IMR-90 (cell line): Measurements from ENCODE around the gene STX1B. TPM values are rescaled to one million over a fixed set of nuclear protein-coding genes. Genes with fewer than 3 reads are reported as not detected.

Experiments
- ATAC-seq: fragments of 200-7000 bp; cut with Tn5 transposase; 2 replicates; pipeline ENCODE4 v1.9.1; 2020; ENCODE audit warnings: low read depth, mild to moderate bottlenecking, moderate library complexity
- BruUV-seq: library from RNA; stranded (reverse); fragments of 400-500 nt; replicated peaks from 2 replicates; lab custom pipeline; 2021; lab: Mats Ljungman, UMichigan
- CTCF ChIA-PET: fragments of 300-600 bp; formaldehyde crosslinking; extraction: SDS; loops from one replicate; lab custom pipeline; 2021; ENCODE audit warnings: antibody characterized with exemption; lab: Yijun Ruan, JAX
- POLR2A ChIA-PET: fragments of 300-600 bp; sonication (Branson Sonifier 250); formaldehyde crosslinking; loops from one replicate; lab custom pipeline; 2022; ENCODE audit warnings: antibody characterized with exemption; ENCODE audit not compliant: unreplicated experiment; lab: Charles Lee
- DNase-seq: peaks from one replicate; pipeline ENCODE4 v3.0.0; 2013
- H2AFZ ChIP-seq: replicated peaks from 2 replicates; pipeline ENCODE3; 2013; ENCODE audit warnings: low read length, mild to moderate bottlenecking; ENCODE audit not compliant: poor library complexity
- H2AK5ac ChIP-seq: 2 replicates; pipeline ENCODE4 v1.6.1; 2013; ENCODE audit warnings: low read depth, low read length, inconsistent platforms
- H2AK9ac ChIP-seq: replicated peaks from 2 replicates; pipeline ENCODE3; 2013; ENCODE audit warnings: mild to moderate bottlenecking, low read depth, low read length, moderate library complexity; ENCODE audit not compliant: poor library complexity
- H2BK120ac ChIP-seq: 2 replicates; pipeline ENCODE4 v1.6.1; 2013; ENCODE audit warnings: low read depth, low read length, inconsistent platforms
- H2BK15ac ChIP-seq: 3 replicates; pipeline ENCODE4 v1.6.1; 2013; ENCODE audit warnings: low read depth, low read length, inconsistent platforms
- H2BK20ac ChIP-seq: 2 replicates; pipeline ENCODE4 v1.6.1; 2013; ENCODE audit warnings: low read depth, mild to moderate bottlenecking, inconsistent platforms, low read length, moderate library complexity
- H2BK5ac ChIP-seq: 2 replicates; pipeline ENCODE4 v1.6.1; 2013; ENCODE audit warnings: mild to moderate bottlenecking, low read depth, low read length, inconsistent platforms; ENCODE audit not compliant: poor library complexity, severe bottlenecking
- H3K14ac ChIP-seq: replicated peaks from 2 replicates; pipeline ENCODE4 v1.6.1; 2013; ENCODE audit warnings: low read depth, low read length, inconsistent platforms
- H3K18ac ChIP-seq: 2 replicates; pipeline ENCODE4 v1.6.1; 2013; ENCODE audit warnings: low read depth, low read length, control low read depth
- H3K23ac ChIP-seq: 2 replicates; pipeline ENCODE4 v1.6.1; 2013; ENCODE audit warnings: low read depth, low read length, inconsistent platforms
- H3K27ac ChIP-seq: 2 replicates; pipeline ENCODE4 v1.5.1; 2013; ENCODE audit warnings: mild to moderate bottlenecking, control low read depth, low read length; ENCODE audit not compliant: insufficient read depth
- H3K27me3 ChIP-seq: 2 replicates; pipeline ENCODE4 v1.6.1; 2013; ENCODE audit warnings: low read length; ENCODE audit not compliant: control insufficient read depth, insufficient read depth
- H3K36me3 ChIP-seq: 2 replicates; pipeline ENCODE4 v1.6.1; 2013; ENCODE audit warnings: low read length, mixed read lengths; ENCODE audit not compliant: control insufficient read depth, insufficient read depth
- H3K4ac ChIP-seq: 2 replicates; pipeline ENCODE4 v1.6.1; 2013; ENCODE audit warnings: low read depth, low read length, inconsistent platforms
- H3K4me1 ChIP-seq: 2 replicates; pipeline ENCODE4 v1.6.1; 2013; ENCODE audit warnings: low read length, mixed read lengths; ENCODE audit not compliant: control insufficient read depth, insufficient read depth
- H3K4me2 ChIP-seq: 2 replicates; pipeline ENCODE4 v1.6.1; 2013; ENCODE audit warnings: low read depth, mild to moderate bottlenecking, control low read depth, low read length, moderate library complexity
- H3K4me3 ChIP-seq: 2 replicates; pipeline ENCODE4 v1.5.1; 2013; ENCODE audit warnings: low read depth, mild to moderate bottlenecking, control low read depth, low read length, moderate library complexity; ENCODE audit not compliant: insufficient read depth
- H3K56ac ChIP-seq: 2 replicates; pipeline ENCODE4 v1.6.1; 2013; ENCODE audit warnings: low read length, inconsistent platforms; ENCODE audit not compliant: insufficient read depth; ENCODE audit errors: extremely low read depth
- H3K79me1 ChIP-seq, 2 experiments: 2 replicates each; pipeline ENCODE4 v1.6.1; 2013; ENCODE audit warnings: low read length in 2 of 2, inconsistent platforms in 1 of 2, low read depth in 1 of 2
- H3K9ac ChIP-seq: 2 replicates; pipeline ENCODE4 v1.6.1; 2013; ENCODE audit warnings: low read depth, low read length, control low read depth
- H3K9me1 ChIP-seq: 2 replicates; pipeline ENCODE4 v1.6.1; 2013; ENCODE audit warnings: low read length, inconsistent platforms; ENCODE audit not compliant: insufficient read depth
- H3K9me3 ChIP-seq: 2 replicates; pipeline ENCODE4 v1.6.1; 2013; ENCODE audit warnings: low read length; ENCODE audit not compliant: control insufficient read depth, insufficient read depth
- H4K20me1 ChIP-seq: 2 replicates; pipeline ENCODE4 v1.6.1; 2013; ENCODE audit warnings: low read length, inconsistent platforms; ENCODE audit not compliant: insufficient read depth
- H4K5ac ChIP-seq: 2 replicates; pipeline ENCODE4 v1.6.1; 2013; ENCODE audit warnings: mild to moderate bottlenecking, low read depth, low read length, control low read depth
- H4K8ac ChIP-seq, 2 experiments: 2 replicates each; pipeline ENCODE4 v1.6.1; 2013; ENCODE audit warnings: low read depth in 2 of 2, low read length in 2 of 2, control low read depth in 1 of 2, inconsistent platforms in 1 of 2
- H4K91ac ChIP-seq: 2 replicates; pipeline ENCODE4 v1.6.1; 2013; ENCODE audit warnings: low read depth, low read length, inconsistent platforms; ENCODE audit not compliant: insufficient read depth
- BHLHE40 ChIP-seq: fragments of 150-350 bp; IDR thresholded peaks from 2 replicates; pipeline ENCODE4 v1.6.1; 2016; ENCODE audit warnings: mild to moderate bottlenecking, low read depth, low read length
- CEBPB ChIP-seq: IDR thresholded peaks from 2 replicates; pipeline ENCODE4 v1.6.1; 2012; ENCODE audit warnings: low read depth, low read length, improper control_type of control experiment
- CHD1 ChIP-seq: IDR thresholded peaks from 2 replicates; pipeline ENCODE4 v1.6.1; 2012; ENCODE audit warnings: low read depth, low read length, improper control_type of control experiment
- CTCF ChIP-seq: conservative IDR thresholded peaks from 2 replicates; pipeline ENCODE4 v1.5.1; 2012; ENCODE audit warnings: mild to moderate bottlenecking, low read depth, low read length, improper control_type of control experiment
- ELK1 ChIP-seq: fragments of 150-350 bp; IDR thresholded peaks from 2 replicates; pipeline ENCODE4 v1.6.1; 2016; ENCODE audit warnings: low read depth, mild to moderate bottlenecking, low read length, moderate library complexity, borderline replicate concordance
- FOS ChIP-seq: fragments of 150-350 bp; IDR thresholded peaks from 2 replicates; pipeline ENCODE4 v1.6.1; 2016; ENCODE audit warnings: low read depth, low read length
- MAFK ChIP-seq: IDR thresholded peaks from 2 replicates; pipeline ENCODE4 v1.6.1; 2012; ENCODE audit warnings: low read depth, low read length, improper control_type of control experiment
- MAZ ChIP-seq: IDR thresholded peaks from 2 replicates; pipeline ENCODE4 v1.6.1; 2012; ENCODE audit warnings: low read depth, mild to moderate bottlenecking, low read length, improper control_type of control experiment, moderate library complexity, borderline replicate concordance
- MXI1 ChIP-seq: IDR thresholded peaks from 2 replicates; pipeline ENCODE4 v1.6.1; 2012; ENCODE audit warnings: low read depth, mild to moderate bottlenecking, low read length, moderate library complexity, borderline replicate concordance
- POLR2A ChIP-seq: IDR thresholded peaks from 2 replicates; pipeline ENCODE4 v1.6.1; 2012; ENCODE audit warnings: mild to moderate bottlenecking, low read depth, low read length
- RAD21 ChIP-seq: IDR thresholded peaks from 2 replicates; pipeline ENCODE4 v1.6.1; 2012; ENCODE audit warnings: low read length, improper control_type of control experiment
- RCOR1 ChIP-seq: IDR thresholded peaks from 2 replicates; pipeline ENCODE4 v1.6.1; 2012; ENCODE audit warnings: mild to moderate bottlenecking, low read length, improper control_type of control experiment; ENCODE audit not compliant: insufficient replicate concordance
- RFX5 ChIP-seq: IDR thresholded peaks from 2 replicates; pipeline ENCODE4 v1.8.0; 2012; ENCODE audit warnings: low read depth, mild to moderate bottlenecking, low read length, moderate library complexity
- SMC3 ChIP-seq: fragments of 150-350 bp; IDR thresholded peaks from 2 replicates; pipeline ENCODE4 v1.6.1; 2016; ENCODE audit warnings: low read depth, mild to moderate bottlenecking, antibody characterized with exemption, low read length, moderate library complexity
- USF2 ChIP-seq: fragments of 150-350 bp; IDR thresholded peaks from 2 replicates; pipeline ENCODE4 v1.6.1; 2017; ENCODE audit warnings: mild to moderate bottlenecking, antibody characterized with exemption, low read length, low read depth
- WGBS, 2 experiments: methylation state at CpG; one replicate each; pipeline versions ENCODE4 v1.1.5 to v1.1.7; 2013; ENCODE audit warnings: missing lambda C conversion rate in 2 of 2; ENCODE audit not compliant: insufficient read length in 1 of 2; ENCODE audit errors: extremely low coverage in 2 of 2; 5-methylcytosine and 5-hydroxymethylcytosine counted together
- dilution Hi-C: fragments of 300-500 bp; cut with HindIII; formaldehyde crosslinking; loops from one replicate; pipeline ENCODE4 v1.14.3; 2018; ENCODE audit warnings: low sequenced_read_pairs; ENCODE audit not compliant: unreplicated experiment
- in situ Hi-C: fragments of 300-500 bp; cut with MboI; formaldehyde crosslinking; loops from 3 replicates; pipeline ENCODE4 v1.14.3; 2019; ENCODE audit warnings: low sequenced_read_pairs, inconsistent platforms, mixed read lengths
- intact Hi-C: fragments of 100-400 bp; cut with micrococcal nuclease; formaldehyde crosslinking; loops from 2 replicates; pipeline ENCODE4 v1.10.0; 2022
- polyA plus RNA-seq, 3 experiments: library from polyadenylated mRNA; depleted of rRNA; stranded (reverse); fragments of >200 nt; gene quantifications; 2 replicates each; pipeline ENCODE4 v1.2.3, GENCODE V29; 2012; ENCODE audit warnings: low replicate concordance in 1 of 3
- total RNA-seq: library from RNA; depleted of rRNA; stranded (reverse); fragments of >200 nt; gene quantifications from 2 replicates; pipeline ENCODE4 v1.2.3, GENCODE V29; 2012

Gene STX1B
- total and polyA plus RNA-seq, 2 of the 4 experiments (the other 2 are of a cell fraction) = 3.9 to 14.9 TPM

GRCh38 chr16:31009894-31010584 is 399 bp downstream of the STX1B start:
- dilution Hi-C loops (no loop called here), in situ Hi-C loops (no loop called here), intact Hi-C loops (no loop called here)
- no peak overlapping the region for H3K56ac ChIP-seq
- BruUV-seq = no TSS peak
- H3K4me3 ChIP-seq = peak overlapping the region; percentile 62
- H3K23ac ChIP-seq = no peak overlapping the region
- peak overlapping the region; percentile 70 for H3K14ac ChIP-seq
- no peak overlapping the region; the same call in 1 of the 2 replicates for H2BK120ac ChIP-seq
- DNase-seq (no peak), ATAC-seq (peak; percentile 30)
- H3K36me3 ChIP-seq = no peaks in the 10 kb centered on the region
- H3K9me1 ChIP-seq = 0 out of 2 replicates have a peak, but pooled peaks cover 5% of the 10 kb centered on the region
- peaks cover 32% of the 10 kb centered on the region for H3K4me1 ChIP-seq
- H4K5ac ChIP-seq = peak overlapping the region; percentile 53
- H3K79me1 ChIP-seq = peaks cover 4 to 38% of the 10 kb centered on the region in 2 experiments; a peak in 3 of 4 replicates
- peak overlapping the region; percentile 1 for H2BK5ac ChIP-seq
- H4K20me1 ChIP-seq = no peaks in the 10 kb centered on the region
- no peak overlapping the region; the same call in 1 of the 2 replicates for H3K27ac ChIP-seq
- peak overlapping the region; percentile 91 for H2AK9ac ChIP-seq
- peak overlapping the region; percentile 95 for H2AK5ac ChIP-seq
- POLR2A ChIA-PET = no interaction called here
- H4K8ac ChIP-seq = peak overlapping the region; percentile 68 to 76
- peak overlapping the region; percentile 63 for H3K4ac ChIP-seq
- H3K4me2 ChIP-seq = peak overlapping the region; percentile 96
- H3K18ac ChIP-seq = no peak overlapping the region
- no peak overlapping the region; the same call in 1 of the 2 replicates for H2BK20ac ChIP-seq
- H3K9me3 ChIP-seq = no peaks in the 10 kb centered on the region
- CTCF ChIA-PET = no interaction called here
- peak overlapping the region; percentile 38; the same call in 1 of the 2 replicates for H4K91ac ChIP-seq
- H3K27me3 ChIP-seq = peaks cover 9% of the 10 kb centered on the region
- peak overlapping the region; percentile 69 for H2AFZ ChIP-seq
- 0 out of 2 replicates have a peak overlapping the region, but pooled peaks have one; percentile 39 for H3K9ac ChIP-seq
- H2BK15ac ChIP-seq = no peak overlapping the region
- WGBS, 2 experiments = 27% methylated on average over 7 of the region's 36 CpGs; no CpG with 5 or more reads in 1 of the 2 experiments
- no peak for TF ChIP-seq MAFK
- TF ChIP-seq MXI1 = no peak
- no peak for TF ChIP-seq CEBPB
- no peak for TF ChIP-seq ELK1
- TF ChIP-seq POLR2A = no peak
- TF ChIP-seq CHD1 = no peak
- no peak for TF ChIP-seq CTCF
- no peak for TF ChIP-seq FOS
- TF ChIP-seq RAD21 = no peak
- no peak for TF ChIP-seq BHLHE40
- TF ChIP-seq USF2 = no peak
- no peak for TF ChIP-seq RCOR1
- TF ChIP-seq MAZ = no peak
- no peak for TF ChIP-seq SMC3
- TF ChIP-seq RFX5 = no peak
